Activated naive CD4-positive, alpha-beta T cell treated with Interleukin-2 at 50 U/mL for 16 hours (primary cell): ENCODE results near the gene ZGRF1.
A peak's percentile ranks its signal among the peaks of the same experiment; 100 is the strongest.
"Not testable (repeated sequence)": the region's sequence is repeated elsewhere in the genome, so short reads cannot be mapped to it uniquely, and the experiment has no call there.

Experiments used
- DNase-seq: peaks from one replicate; pipeline ENCODE4 v3.0.0-alpha.2; 2020

Gene ZGRF1

DNA sequence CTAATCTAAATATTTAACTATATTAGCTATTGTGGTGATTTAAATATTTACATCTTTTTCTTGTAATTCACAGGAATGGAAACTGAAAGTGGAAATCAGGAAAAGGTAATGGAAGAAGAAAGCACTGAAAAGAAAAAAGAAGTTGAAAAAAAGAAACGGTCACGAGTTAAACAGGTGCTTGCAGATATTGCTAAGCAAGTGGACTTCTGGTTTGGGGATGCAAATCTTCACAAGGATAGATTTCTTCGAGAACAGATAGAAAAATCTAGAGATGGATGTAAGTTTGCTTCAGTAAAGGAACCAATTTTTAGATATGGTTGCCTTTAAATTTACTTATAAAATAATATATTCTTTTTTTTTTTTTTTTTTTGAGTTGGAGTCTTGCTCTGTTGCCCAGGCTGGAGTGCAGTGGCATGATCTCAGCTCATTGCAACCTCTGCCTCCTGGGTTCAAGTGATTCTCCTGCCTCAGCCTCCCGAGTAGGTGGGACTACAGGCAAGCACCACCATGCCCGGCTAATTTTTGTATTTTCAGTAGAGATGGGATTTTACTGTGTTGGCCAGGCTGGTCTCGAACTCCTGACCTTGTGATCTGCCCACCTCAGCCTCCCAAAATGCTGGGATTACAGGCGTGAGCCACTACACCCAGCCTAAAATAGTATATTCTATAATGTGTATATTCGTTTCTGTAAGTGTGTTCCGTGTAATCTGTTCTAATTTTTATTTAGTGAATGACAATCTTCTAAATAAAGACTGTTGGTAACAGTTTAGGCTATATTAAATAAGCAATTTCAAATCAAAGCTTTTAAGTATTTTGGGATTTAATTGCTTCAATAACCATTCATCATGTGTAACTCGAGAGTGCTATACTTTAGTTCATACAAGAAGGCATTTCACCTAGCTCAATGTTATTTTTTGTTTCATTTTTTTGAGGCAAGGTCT is 8.2 kb upstream of the ZGRF1 start:
- not testable (repeated sequence) for DNase-seq

- DNase-seq = no peak
Observed at GRCh38 chr4:112642526-112642925, 5.8 kb upstream of the ZGRF1 start.

DNA sequence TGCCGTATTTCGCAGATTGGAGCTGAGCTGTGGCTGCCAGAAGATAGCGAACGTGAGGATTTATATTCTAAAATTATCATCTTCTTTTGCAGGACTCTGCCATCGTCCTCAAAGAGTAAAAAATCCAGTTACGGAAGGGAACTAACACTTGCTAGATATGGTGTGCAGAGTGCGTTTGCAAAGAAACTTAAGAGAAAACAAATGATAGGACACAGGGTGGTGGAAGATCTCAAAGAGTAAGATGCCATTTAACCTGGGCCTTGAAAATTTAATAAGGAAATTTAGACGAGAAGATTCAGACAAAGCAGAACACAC is 800 bp upstream of the ZGRF1 start:
- no peak for DNase-seq

DNA sequence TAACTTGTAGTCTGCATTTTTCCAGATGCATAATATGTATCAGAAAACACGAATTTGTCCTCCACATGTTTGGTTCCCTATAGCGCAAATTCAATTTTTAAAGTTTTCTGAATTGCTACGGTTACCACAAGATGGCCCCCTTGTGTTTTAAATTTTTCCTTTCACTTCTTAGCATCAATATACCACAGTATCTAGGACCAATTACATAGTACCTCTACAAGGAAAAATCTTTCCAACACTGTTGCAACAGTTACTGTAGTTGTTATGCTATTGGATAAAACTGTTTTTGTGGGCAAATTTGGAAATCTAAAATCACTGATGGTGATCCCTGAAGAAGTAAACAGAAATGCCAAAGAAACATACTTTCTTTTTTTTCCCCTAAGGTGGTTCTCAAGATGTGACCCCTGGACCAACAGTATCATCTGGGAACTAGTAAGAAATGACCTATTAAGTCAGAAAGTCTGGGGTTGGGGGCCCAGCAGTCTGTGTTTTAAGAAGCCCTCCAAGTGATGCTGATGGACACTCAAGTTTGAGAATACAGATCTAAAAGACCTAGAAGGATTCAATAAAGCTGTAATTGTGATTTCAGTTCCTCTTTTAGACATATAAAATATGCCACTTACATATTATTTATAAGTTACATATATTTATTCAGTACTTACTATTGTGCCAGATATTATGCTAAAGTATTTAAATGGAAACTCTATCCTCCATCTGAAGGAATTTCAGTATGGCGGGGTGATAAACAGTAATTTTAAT is 3.1 kb downstream of the ZGRF1 start:
- DNase-seq = no peak

GRCh38 chr4:112626228-112626627 is 10.5 kb downstream of the ZGRF1 start:
- DNase-seq = no peak

GRCh38 chr4:112616984-112617383 is 19.7 kb downstream of the ZGRF1 start:
- DNase-seq = no peak

GRCh38 chr4:112612814-112613213 is 23.9 kb downstream of the ZGRF1 start:
- not testable (repeated sequence) for DNase-seq

- DNase-seq = peak; percentile 20
Observed at GRCh38 chr4:112604589-112604988, 32.1 kb downstream of the ZGRF1 start.

GRCh38 chr4:112594993-112595392 is 41.7 kb downstream of the ZGRF1 start:
- DNase-seq = no peak

DNA sequence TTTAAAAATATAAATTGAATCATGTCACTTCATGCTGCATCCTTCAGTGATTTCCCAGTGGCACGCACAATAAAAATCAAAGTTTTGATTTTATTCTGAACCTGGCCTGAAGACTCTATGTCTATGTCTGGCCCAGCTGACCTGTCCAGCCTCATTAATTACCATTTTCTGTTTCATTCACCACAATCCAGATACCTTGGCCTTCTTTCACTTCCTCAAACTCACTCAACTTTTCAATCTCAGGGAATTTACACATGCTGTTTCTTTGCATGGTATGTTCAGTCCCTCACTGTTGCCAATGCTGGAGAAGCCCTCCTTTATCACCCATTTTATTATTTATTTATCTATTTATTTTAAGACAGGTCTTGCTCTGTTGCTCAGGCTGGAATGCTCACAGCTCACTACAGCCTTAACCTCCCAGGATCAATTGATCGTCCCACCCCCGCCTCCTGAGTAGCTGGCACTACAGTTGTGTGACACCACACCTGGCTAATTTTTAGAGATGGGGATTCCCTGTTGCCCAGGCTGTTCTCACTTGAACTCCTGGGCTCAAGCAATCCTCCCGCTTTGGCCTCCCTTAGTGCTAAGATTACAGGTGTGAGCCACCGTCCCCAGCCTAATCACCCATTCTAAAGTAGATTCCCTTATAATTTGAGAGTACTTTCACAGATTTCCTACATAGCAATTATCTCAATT is 43.1 kb downstream of the ZGRF1 start:
- DNase-seq = no peak

DNA sequence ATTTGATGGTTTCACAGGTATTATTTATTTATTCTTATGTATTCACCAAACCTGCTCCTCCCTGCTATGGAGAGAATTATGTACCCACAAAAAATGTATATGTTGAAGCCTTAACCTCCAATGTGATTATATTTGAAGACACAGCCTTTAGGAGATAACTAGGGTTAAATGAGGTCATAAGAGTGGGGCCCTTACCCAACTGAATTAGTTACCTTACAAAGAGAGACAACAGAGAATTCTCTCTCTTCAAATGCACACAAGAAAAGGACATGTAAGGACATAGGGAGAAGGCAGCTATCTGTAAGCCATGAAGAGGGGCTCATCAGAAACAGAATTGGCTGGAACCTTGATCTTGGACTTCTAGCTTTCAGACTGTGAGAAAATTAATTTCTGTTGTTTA is 44.0 kb downstream of the ZGRF1 start:
- DNase-seq = no peak

DNA sequence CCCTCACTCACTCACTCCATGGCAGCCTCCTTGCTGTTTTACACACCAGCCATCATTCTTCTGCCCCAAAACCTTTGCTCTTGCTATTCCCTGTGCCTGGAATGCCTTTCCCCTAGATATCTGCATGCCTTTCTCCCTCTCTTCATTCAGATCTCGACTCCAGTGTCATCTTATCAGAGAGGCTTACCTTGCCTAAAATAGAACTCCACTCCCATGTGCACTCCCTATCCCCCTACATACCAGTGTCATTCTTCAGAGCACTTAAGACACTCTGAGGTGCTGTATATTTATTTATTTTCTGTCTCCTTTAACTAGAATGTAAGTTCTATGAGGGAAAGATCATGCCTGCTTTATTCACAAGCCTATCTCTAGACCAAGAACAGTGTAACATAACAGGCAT is 45.1 kb downstream of the ZGRF1 start:
- no peak for DNase-seq

GRCh38 chr4:112589206-112589605 is 47.5 kb downstream of the ZGRF1 start:
- DNase-seq = no peak

DNA sequence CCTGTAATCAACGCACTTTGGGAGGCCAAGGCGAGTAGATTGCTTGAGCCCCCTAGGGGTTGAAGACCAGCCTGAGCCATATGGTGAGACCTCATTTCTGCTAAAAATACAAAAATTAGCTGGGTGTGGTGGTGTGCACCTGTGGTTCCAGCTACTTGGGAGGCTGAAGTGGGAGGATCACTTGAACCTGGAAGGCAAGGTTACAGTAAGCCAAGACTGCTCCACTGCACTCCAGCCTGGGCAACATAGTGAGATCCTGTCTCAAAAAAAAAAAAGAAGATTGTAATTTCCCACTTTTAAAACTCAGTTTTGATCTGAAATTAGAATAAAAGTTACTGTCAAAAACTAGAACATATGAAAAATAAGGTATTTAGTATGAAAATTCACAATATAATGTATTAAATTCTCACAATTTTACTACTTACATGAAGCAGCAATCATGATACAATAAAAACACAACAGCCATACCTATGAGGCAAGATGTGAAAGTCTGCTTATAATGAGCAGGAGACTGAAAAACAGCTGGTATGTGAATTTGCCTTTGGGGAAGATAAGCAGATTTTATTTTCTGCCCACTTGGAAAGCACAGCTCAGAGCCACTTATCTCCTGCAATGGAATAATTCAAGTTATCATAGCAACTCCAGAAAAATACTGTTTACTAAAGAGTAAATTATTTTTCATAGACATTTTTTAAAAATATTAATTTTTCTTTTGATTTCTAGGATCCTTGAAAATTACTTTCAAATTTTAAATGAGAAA is 50.6 kb downstream of the ZGRF1 start:
- DNase-seq = no peak

DNA sequence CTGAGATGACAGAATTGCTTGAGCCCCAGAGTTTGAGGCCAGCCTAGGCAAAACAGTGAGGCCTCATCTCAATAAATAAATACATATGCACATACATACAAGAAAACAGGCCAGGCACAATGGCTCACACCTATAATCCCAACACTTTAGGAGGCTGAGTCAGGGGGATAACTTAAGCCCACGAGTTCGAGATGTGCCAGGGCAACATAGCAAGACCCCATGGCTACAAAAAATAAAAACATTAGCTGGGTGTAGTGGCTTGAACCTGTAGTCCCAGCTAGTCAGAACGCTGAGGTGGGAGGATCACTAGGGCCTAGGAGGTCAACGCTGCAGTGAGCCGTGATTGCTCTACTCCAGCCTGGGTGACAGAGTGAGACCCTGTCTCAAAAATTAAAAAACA is 69.2 kb downstream of the ZGRF1 start:
- DNase-seq = no peak

DNA sequence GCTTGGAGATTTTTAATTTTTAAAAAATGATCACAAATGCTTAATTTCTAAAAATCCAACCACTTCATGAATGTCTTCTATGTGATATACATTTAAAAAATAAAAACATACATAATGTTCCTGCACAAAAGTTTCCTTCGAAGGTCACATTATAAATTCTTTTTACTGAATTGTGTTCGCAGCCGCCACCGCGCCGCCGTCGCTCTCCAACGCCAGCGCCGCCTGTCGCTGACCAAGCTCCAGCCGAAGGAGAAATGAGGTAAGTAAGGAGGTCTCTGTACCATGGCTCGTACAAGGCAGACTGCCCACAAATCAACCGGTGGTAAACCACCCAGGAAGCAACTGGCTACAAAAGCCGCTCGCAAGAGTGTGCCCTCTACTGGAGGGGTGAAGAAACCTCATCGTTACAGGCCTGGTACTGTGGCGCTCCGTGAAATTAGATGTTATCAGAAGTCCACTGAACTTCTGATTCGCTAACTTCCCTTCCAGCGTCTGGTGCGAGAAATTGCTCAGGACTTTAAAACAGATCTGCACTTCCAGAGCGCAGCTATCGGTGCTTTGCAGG is 71.9 kb downstream of the ZGRF1 start:
- DNase-seq = no peak

DNA sequence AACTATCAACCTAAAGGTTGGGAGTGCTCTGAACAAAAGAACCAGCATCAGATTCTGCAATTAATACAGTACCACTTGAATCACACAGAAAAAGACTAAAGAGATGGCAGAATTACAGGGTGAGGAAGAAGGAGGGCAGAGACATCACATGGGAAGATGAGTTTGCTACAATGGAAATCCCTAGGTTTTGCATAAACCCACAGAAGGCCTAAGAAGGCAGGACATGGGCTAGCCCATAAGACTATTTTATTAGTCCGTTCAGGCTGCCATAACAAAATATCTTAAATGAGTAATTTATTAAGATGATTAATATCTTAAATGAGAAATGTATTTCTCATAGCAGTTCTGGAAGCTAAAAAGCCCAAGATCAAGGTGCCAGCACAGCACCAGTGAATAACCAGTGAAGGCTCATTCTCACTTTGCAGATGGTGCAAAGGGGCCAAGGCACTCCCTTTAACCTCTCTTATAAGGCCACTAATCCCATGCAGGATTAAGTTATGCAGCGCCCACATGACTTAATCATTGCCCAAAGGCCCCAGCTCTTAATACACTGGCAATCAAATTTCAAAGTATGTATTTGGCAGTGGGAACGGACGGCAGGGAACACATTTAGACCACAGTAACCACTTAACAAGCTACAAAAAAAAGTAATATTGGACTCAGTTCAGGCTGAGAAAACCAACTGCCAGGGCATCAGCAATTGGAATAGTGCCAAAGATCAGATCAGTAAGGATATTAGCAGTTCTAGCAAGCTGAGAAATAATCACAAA is 73.1 kb downstream of the ZGRF1 start:
- no peak for DNase-seq

- no peak for DNase-seq
Observed at GRCh38 chr4:112562254-112562879, 74.3 kb downstream of the ZGRF1 start.

GRCh38 chr4:112560084-112560483 is 76.6 kb downstream of the ZGRF1 start:
- DNase-seq = no peak

GRCh38 chr4:112559053-112559452 is 77.7 kb downstream of the ZGRF1 start:
- DNase-seq = no peak
